KMS-11 (cell line): ENCODE results near the gene TM2D1.
"Not testable (repeated sequence)": the region's sequence is repeated elsewhere in the genome, so short reads cannot be mapped to it uniquely, and the experiment has no call there.

ENCODE experiments used
- H2AFZ ChIP-seq: fragments of 200-600 bp; sonication (generic); 2 replicates; pipeline ENCODE4 v1.6.1; 2016; ENCODE audit warnings: antibody characterized with exemption, mixed run types, low read depth
- H3K27ac ChIP-seq: fragments of 200-600 bp; sonication (generic); 2 replicates; pipeline ENCODE4 v1.6.1; 2016; ENCODE audit warnings: mild to moderate bottlenecking, mixed run types
- H3K27me3 ChIP-seq: fragments of 200-600 bp; sonication (generic); 2 replicates; pipeline ENCODE4 v1.6.1; 2017; ENCODE audit warnings: mild to moderate bottlenecking, low read depth, mixed run types, moderate library complexity; ENCODE audit not compliant: insufficient read depth
- H3K36me3 ChIP-seq: fragments of 200-600 bp; sonication (generic); 2 replicates; pipeline ENCODE4 v1.6.1; 2017; ENCODE audit warnings: mild to moderate bottlenecking, mixed run types; ENCODE audit not compliant: insufficient read depth
- H3K4me1 ChIP-seq: fragments of 200-600 bp; sonication (generic); 2 replicates; pipeline ENCODE4 v1.6.1; 2016; ENCODE audit warnings: mild to moderate bottlenecking, low read depth, mixed run types; ENCODE audit not compliant: poor library complexity, severe bottlenecking
- H3K4me2 ChIP-seq: fragments of 200-600 bp; sonication (generic); 2 replicates; pipeline ENCODE4 v1.7.0; 2016; ENCODE audit warnings: mild to moderate bottlenecking, mixed run types
- H3K4me3 ChIP-seq: fragments of 200-600 bp; sonication (generic); IDR thresholded peaks from 2 replicates; pipeline ENCODE4 v1.6.1; 2017; ENCODE audit warnings: low read depth, low read length, mixed read lengths; ENCODE audit not compliant: insufficient read depth
- H3K79me2 ChIP-seq: fragments of 200-600 bp; sonication (generic); 2 replicates; pipeline ENCODE4 v1.6.1; 2016; ENCODE audit warnings: low read depth, mixed run types; ENCODE audit not compliant: insufficient read depth
- H3K9ac ChIP-seq: fragments of 200-600 bp; sonication (generic); 2 replicates; pipeline ENCODE4 v1.6.1; 2016; ENCODE audit warnings: mild to moderate bottlenecking, mixed run types
- H4K20me1 ChIP-seq: fragments of 200-600 bp; sonication (generic); 2 replicates; pipeline ENCODE4 v1.6.1; 2016; ENCODE audit warnings: mild to moderate bottlenecking, mixed run types; ENCODE audit not compliant: insufficient read depth
- TF ChIP-seq, protein P1 (sequence below): fragments of 200-600 bp; sonication (generic); conservative IDR thresholded peaks from 2 replicates; pipeline ENCODE4 v1.6.1; 2017; ENCODE audit warnings: low read depth, mild to moderate bottlenecking, antibody characterized with exemption, low read length, moderate library complexity, mixed read lengths

TM2D1 gene

DNA sequence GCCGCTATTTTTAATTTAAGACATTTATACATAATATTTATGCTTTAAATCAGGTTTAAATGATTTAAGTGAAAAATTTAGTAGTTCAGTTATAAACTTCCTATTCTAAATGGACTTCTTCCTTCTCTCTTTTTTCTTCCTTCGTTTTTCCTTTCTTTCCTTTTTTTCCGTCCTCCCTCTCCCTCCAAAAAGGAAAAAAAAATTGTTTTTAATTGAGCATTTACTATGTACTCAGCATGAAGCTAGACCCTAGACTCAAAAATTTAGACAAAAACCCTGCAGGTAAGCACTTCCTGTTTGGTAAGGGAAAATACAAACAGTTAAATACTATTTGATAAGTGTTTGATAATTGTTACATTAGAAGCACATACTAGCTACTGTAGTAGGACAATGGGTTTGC lies 2.6 kb upstream of the TM2D1 start:
- no peaks in the 10 kb centered on the region for H4K20me1 ChIP-seq
- TF ChIP-seq, protein P1, sequence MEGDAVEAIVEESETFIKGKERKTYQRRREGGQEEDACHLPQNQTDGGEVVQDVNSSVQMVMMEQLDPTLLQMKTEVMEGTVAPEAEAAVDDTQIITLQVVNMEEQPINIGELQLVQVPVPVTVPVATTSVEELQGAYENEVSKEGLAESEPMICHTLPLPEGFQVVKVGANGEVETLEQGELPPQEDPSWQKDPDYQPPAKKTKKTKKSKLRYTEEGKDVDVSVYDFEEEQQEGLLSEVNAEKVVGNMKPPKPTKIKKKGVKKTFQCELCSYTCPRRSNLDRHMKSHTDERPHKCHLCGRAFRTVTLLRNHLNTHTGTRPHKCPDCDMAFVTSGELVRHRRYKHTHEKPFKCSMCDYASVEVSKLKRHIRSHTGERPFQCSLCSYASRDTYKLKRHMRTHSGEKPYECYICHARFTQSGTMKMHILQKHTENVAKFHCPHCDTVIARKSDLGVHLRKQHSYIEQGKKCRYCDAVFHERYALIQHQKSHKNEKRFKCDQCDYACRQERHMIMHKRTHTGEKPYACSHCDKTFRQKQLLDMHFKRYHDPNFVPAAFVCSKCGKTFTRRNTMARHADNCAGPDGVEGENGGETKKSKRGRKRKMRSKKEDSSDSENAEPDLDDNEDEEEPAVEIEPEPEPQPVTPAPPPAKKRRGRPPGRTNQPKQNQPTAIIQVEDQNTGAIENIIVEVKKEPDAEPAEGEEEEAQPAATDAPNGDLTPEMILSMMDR, result no peak
- no peak overlapping the region for H3K4me3 ChIP-seq
- no peaks in the 10 kb centered on the region for H3K27me3 ChIP-seq
- no peak overlapping the region for H2AFZ ChIP-seq
- no peak overlapping the region for H3K9ac ChIP-seq
- H3K36me3 ChIP-seq, result no peaks in the 10 kb centered on the region
- H3K4me1 ChIP-seq, result peaks cover 16% of the 10 kb centered on the region
- no peak overlapping the region for H3K4me2 ChIP-seq
- H3K27ac ChIP-seq, result no peak overlapping the region
- peaks cover 16% of the 10 kb centered on the region for H3K79me2 ChIP-seq

DNA sequence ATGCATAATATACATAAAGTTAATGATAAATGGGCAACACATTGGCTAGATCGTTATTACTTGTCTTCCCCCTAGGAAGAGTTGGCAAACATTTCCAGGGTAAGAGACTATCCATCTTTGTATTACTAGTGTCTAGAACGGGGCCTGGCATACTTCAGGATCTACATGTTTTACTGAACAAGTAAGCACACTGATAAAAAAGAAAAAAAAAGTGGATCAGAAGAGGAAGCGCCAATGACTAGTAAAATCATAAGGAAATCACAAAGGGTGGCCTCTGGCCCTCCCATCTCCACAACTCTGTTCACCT lies 482 bp downstream of the TM2D1 start:
- H3K4me2 ChIP-seq, result peak overlapping the region; percentile 68
- peak overlapping the region; percentile 87 for H3K27ac ChIP-seq
- H4K20me1 ChIP-seq, result no peaks in the 10 kb centered on the region
- peaks cover 16% of the 10 kb centered on the region for H3K79me2 ChIP-seq
- peak overlapping the region; percentile 97 for H3K9ac ChIP-seq
- peak overlapping the region; percentile 97 for H2AFZ ChIP-seq
- H3K36me3 ChIP-seq, result no peaks in the 10 kb centered on the region
- TF ChIP-seq, protein P1, result no peak
- peak overlapping the region; percentile 92 for H3K4me3 ChIP-seq
- H3K27me3 ChIP-seq, result no peaks in the 10 kb centered on the region
- H3K4me1 ChIP-seq, result peaks cover 18% of the 10 kb centered on the region

DNA sequence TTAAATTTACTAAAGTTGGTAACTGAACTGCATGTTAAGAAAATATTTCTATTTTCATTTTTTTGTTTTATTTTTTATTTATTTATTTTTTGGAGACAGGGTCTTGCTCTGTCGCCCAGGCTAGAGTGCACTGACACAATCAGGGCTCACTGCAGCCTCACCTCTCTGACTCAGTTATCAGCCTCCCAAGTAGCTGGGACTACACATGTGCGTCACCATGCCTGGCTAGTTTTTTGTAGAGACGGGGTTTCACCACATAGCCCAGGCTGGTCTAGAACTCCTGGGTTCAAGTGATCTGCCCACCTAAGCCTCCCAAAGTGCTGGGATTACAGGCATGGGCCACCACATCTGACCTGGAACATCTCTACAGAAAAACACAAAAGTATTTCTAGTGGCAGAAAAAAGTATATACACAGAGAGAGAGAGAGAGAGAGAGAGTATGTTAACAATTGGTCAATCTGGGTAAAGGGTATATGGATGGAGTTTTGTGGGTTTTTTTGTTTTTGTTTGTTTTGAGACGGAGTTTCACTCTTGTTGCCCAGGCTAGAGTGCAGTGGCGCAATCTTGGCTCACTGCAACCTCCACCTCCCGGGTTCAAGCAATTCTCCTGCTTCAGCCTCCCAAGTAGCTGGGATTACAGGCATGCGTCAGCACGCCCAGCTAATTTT lies 5.8 kb downstream of the TM2D1 start:
- not testable (repeated sequence) for H3K27ac ChIP-seq, H3K36me3 ChIP-seq, H3K4me2 ChIP-seq, H4K20me1 ChIP-seq, H3K9ac ChIP-seq, H3K27me3 ChIP-seq, H2AFZ ChIP-seq, H3K4me3 ChIP-seq
- Histone ChIP-seq H3K4me1 (peaks cover 19% of the 10 kb centered on the region), H3K79me2 (peaks cover 10% of the 10 kb centered on the region)

DNA sequence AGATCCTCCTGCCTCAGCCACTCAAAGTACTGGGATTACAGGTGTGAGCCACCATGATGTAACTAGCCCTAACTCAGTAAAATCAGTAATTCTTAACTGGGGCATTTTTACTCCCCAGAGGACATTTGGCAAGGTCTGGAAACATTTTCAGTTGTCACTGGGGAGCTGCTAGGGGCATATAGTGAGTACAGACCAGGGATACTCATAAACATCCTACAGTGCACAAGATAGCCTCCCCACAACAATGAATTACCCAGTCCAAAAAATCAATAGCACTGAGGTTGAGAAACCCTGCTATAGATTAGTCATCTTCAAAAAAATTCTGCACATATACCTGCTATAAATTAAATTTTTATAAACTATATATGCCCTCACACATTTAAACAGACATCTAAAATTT lies 13.0 kb downstream of the TM2D1 start:
- 0 out of 2 replicates have a peak, but pooled peaks cover 5% of the 10 kb centered on the region for H4K20me1 ChIP-seq
- no peak overlapping the region for H3K4me3 ChIP-seq
- H3K9ac ChIP-seq, result no peak overlapping the region
- H3K4me1 ChIP-seq, result no peaks in the 10 kb centered on the region
- H3K36me3 ChIP-seq, result no peaks in the 10 kb centered on the region
- no peaks in the 10 kb centered on the region for H3K27me3 ChIP-seq
- no peak overlapping the region for H3K4me2 ChIP-seq
- TF ChIP-seq, protein P1, result no peak
- H3K27ac ChIP-seq, result no peak overlapping the region
- no peaks in the 10 kb centered on the region; the same call in 1 of the 2 replicates for H3K79me2 ChIP-seq
- H2AFZ ChIP-seq, result no peak overlapping the region

DNA sequence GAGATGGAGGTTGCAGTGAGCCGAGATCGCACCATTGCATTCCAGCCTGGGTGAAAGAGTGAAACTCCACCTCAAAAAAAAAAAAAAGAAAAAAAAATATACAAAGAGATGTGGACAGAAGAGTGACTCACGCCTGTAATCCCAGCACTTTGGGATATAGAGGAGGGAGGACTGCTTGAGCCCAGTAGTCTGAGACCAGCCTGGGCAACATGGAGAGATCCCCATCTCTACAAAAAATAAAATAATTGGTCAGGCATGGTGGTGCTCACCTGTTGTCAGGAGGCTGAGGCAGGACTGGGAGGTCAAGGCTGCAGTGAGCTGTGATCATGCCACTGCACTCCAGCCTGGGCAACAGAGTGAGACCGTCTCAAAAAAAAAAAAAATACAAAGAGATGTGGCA lies 13.7 kb downstream of the TM2D1 start:
- not testable (repeated sequence) for H3K4me2 ChIP-seq, H4K20me1 ChIP-seq, H3K79me2 ChIP-seq, H3K9ac ChIP-seq, H3K27me3 ChIP-seq, H3K4me1 ChIP-seq, H3K36me3 ChIP-seq, H2AFZ ChIP-seq, H3K4me3 ChIP-seq, H3K27ac ChIP-seq
